Esophagus squamous epithelium (tissue), 4 donors: ENCODE results near the gene MFF.

ENCODE experiments used
- POLR2A ChIP-seq, 4 donors: fragments of 450-650 bp; IDR thresholded peaks; one replicate each; pipeline ENCODE4 v1.6.1; 2017; ENCODE audit warnings: antibody characterized with exemption in 4 of 4, mild to moderate bottlenecking in 4 of 4, moderate library complexity in 3 of 4
- TF ChIP-seq, protein P1 (sequence below), 6 experiments: fragments of 450-650 bp in 4 of 6; fragments of 200-600 bp in 2 of 6; sonication (generic) in 2 of 6; IDR thresholded peaks; one replicate each; pipeline ENCODE4 v1.5.1; 2016 to 2019; ENCODE audit warnings: antibody characterized with exemption in 6 of 6, mild to moderate bottlenecking in 4 of 6, moderate library complexity in 4 of 6

DNA sequence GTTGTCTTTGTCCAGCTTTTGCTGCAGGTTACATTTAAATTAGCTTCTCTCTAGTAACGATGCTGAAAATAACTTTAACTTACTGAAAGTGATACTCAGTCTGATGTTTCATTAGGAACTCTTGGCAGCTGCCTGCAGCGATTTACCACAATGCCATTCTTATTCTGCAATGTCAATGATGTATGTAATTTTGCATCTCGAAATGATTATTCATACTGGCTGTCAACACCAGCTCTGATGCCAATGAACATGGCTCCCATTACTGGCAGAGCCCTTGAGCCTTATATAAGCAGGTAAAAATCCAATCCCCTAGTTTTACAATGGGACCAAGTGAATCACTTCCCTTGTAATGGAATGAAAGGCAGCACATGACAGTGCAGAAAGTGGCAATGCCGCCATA lies 16.3 kb upstream of the MFF start:
- TF ChIP-seq, protein P1, sequence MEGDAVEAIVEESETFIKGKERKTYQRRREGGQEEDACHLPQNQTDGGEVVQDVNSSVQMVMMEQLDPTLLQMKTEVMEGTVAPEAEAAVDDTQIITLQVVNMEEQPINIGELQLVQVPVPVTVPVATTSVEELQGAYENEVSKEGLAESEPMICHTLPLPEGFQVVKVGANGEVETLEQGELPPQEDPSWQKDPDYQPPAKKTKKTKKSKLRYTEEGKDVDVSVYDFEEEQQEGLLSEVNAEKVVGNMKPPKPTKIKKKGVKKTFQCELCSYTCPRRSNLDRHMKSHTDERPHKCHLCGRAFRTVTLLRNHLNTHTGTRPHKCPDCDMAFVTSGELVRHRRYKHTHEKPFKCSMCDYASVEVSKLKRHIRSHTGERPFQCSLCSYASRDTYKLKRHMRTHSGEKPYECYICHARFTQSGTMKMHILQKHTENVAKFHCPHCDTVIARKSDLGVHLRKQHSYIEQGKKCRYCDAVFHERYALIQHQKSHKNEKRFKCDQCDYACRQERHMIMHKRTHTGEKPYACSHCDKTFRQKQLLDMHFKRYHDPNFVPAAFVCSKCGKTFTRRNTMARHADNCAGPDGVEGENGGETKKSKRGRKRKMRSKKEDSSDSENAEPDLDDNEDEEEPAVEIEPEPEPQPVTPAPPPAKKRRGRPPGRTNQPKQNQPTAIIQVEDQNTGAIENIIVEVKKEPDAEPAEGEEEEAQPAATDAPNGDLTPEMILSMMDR (IDR thresholded peaks at IDR 0.05), result no peak
- no peak for TF ChIP-seq POLR2A (IDR thresholded peaks at IDR 0.05)
